ENCODE results near the gene YRDC.

GRCh38 chr1:37831109-37831508, 23.1 kb upstream of the YRDC start:
- TF ChIP-seq CTCF (IDR thresholded peaks at IDR 0.05) (no peak), EZH2 (IDR thresholded peaks at IDR 0.05) (no peak), EZH2phosphoT487 (IDR thresholded peaks at IDR 0.05) (no peak)
